Putamen (tissue), 1 donor: ENCODE data around the gene GCHFR.
A peak's percentile ranks its signal among the peaks of the same experiment; 100 is the strongest.

Experiments used
- DNase-seq: peaks from one replicate; pipeline ENCODE4 v3.0.0-alpha.2; 2016; ENCODE audit warnings: low spot score

Gene GCHFR

DNA sequence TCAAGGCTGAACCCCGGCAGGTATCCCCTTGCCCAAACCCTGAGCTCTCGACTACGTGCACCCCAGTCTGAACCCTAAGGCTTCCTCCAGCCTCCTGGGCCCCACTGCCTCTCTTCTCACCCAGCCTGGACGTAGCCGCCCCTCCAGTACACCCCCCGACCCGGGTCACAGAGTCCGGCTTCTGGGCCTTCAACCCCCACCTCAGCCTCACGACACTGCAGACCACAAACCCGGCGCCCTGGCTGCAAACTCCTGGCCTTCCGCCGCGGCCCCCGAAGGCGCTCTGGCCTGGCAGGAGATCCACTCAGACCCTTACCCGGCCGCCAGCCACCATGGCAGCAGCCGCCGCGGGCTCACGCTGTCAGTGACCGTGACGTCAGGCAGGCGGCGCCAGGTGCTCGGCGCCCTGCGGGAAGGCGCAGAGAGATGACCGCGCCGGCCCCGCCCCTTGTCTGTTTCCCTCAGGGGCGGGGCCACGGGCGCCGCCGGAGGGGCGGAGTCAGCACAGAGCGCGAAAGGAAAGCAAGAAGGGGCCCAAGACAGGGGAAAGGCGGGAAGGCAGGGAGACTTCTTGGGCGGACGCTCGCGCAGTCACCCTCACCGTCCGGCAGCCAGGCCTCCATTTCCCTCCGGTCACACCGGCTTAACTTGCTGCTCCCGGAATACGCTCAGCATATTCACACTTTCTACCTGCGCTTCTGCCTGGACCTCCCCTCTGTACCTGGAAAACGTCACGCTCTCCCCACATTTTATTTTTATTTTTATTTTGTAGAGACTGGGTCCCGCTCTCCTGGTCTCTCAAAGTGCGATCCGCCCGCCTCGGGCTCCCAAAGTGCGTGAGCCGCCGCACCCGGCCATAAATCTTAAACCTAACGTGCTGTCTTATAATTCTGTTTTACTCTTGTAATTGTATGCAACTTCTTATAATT lies 8.7 kb upstream of the GCHFR start, which contains the start of gene RMDN3:
TSS of gene RMDN3 (minus strand) at position 372 of the 929 bp plus-strand sequence. CDS start 471 bp downstream, outside the sequence.
- DNase-seq = peak; percentile 89

DNA sequence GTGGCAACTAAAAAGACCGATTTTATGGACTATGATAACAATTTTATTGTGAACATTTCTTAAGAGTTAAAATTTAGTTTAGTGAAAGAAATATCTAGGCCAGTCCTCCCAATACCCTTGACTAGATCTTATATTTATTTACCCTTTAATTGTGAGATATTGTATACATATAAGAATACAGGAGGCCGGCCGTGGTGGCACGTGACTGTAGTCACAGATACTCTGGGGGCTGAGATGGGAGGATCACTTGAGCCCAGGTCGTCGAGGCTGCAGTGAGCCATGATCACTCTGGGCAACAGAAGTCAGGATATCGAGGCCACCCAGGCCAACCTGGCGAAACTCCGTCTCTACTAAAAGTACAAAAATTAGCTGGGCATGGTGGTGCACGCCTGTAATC lies 8.1 kb upstream of the GCHFR start:
- no peak for DNase-seq

GRCh38 chr15:40756938-40757337 lies 6.9 kb upstream of the GCHFR start:
- DNase-seq = no peak

GRCh38 chr15:40759961-40760360 lies 3.9 kb upstream of the GCHFR start:
- DNase-seq = no peak

DNA sequence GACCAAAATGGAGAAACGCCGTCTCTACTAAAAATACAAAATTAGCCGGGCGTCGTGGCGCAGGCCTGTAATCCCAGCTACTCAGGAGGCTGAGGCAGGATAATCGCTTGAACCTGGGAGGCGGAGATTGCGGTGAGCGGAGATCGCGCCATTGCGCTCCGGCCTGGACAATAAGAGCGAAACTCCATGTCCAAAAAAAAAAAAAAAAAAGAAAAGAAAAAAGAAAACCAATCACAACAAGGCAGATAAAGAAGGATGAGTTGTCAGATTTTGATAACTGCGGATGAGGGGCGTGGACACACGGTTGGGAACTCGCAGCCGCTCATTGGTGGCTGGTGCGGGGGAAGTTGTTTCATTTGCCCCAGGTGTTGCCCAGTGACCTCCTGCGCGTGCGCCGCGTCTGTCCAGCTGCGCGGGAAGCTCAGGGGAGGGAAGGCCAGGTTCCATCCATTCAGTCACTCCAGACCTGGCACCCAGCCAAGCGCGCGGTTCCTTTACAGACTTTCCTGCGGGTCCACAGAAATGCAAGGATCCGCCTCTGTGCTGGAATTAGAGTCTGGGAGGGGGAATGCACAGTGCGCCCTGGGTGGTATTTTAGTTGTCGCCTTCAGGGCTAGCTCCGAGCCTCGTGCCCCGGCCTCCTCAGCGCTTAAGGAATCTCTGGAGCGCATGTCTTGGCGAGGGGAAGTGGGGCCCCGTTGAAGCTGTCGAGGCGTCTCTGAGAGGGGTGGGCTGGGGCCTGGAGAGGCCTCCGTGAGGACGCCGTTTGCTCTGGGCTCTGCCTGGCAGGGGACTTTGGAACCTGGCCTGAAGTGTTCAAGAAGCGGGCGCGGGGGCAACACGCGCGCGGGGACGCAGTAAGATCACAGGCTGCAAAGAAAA lies 708 bp upstream of the GCHFR start:
- no peak for DNase-seq

DNA sequence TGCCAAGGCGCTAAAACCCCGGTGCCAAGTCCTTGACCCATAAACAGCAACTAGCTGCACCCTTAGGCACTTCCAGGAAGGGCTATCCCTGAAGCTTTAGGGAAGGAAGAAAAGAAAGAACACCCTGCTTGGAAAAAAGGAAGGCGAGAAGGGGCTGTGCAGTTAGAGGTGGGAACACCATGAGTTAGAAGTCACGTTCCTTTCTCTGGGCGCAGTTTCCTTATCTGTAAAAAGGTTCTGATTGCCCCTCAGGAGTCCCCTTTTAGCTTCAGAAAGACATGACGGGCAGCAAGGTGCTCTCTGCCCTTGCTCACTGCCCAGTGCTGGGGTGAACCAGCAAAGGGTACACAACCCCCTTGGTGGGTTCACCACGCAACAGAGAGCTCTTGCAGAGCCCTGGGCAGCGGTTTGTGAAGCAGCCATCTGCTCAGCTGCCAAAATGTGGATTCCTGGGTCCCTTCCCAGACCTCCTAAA lies 798 bp downstream of the GCHFR start:
- no peak for DNase-seq

DNA sequence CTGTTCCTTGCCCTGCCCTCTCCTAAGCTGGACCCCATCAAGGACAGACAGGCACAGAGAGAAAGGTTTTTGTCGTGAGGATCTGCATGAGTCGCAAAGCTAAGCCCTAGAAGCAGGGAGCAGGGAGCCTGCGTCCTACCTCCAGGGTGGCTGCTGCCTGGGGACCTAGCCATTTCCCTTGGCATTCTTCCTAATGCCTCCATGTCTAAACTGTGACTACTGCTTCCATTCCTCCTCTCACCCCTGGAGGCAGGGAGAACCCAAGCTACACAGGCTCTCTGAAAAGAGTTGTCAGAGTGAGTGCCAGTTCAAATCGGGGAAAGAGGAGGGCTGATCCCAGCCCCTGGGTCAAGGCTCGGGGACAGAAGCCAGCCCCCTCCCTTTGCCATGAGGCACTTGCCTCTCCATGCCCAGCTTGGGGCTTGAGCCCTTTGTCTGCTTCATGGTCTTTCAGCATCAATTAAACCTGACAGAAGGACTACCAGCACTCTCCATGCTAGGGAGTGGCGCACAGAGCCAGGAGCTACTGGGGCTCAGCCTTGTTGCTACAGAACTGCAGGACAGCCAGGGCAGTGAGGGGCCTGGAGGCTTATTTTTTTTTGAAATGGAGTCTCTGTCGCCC lies 2.4 kb downstream of the GCHFR start:
- DNase-seq = no peak

GRCh38 chr15:40766906-40767837 lies 3.3 kb downstream of the GCHFR start:
- no peak for DNase-seq

- no peak for DNase-seq
Observed at GRCh38 chr15:40767838-40768500, 4.1 kb downstream of the GCHFR start.

DNA sequence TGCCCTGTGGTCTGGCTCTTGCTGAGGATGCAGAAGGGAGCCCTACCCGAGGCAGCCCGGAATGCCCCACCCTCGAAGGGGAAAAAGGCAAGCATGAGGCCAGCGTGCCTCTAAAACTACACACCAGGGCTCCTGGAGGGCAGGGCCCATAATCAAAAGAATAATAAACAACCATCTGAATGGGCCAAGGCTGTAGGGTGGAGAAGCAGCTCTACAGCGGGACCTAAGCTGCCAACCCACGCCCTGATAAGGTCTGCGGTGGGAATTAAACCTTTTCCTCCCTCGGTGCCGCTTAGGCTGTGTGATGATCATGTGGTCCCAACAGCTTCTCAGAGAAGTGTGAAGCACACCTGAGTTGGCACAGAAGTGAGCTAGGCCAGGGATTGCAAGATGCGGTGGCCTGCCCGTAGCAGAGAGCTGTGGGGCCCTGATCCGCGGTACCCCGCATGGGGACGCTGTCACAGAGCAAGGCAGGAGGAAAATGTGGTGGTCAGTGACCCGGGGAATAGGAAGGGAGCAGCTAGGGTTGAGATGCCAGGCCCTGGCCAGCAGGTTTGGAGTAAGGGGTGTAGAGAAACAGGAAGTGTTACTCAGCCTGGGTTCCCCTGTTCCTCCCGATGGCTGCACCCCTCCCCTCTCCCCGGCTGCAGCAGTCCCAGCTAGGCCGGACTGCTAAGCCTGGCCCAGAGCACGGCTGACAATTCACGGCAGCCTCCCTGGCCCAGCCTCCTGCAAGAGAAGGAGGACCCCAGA lies 4.8 kb downstream of the GCHFR start:
- DNase-seq = no peak

DNA sequence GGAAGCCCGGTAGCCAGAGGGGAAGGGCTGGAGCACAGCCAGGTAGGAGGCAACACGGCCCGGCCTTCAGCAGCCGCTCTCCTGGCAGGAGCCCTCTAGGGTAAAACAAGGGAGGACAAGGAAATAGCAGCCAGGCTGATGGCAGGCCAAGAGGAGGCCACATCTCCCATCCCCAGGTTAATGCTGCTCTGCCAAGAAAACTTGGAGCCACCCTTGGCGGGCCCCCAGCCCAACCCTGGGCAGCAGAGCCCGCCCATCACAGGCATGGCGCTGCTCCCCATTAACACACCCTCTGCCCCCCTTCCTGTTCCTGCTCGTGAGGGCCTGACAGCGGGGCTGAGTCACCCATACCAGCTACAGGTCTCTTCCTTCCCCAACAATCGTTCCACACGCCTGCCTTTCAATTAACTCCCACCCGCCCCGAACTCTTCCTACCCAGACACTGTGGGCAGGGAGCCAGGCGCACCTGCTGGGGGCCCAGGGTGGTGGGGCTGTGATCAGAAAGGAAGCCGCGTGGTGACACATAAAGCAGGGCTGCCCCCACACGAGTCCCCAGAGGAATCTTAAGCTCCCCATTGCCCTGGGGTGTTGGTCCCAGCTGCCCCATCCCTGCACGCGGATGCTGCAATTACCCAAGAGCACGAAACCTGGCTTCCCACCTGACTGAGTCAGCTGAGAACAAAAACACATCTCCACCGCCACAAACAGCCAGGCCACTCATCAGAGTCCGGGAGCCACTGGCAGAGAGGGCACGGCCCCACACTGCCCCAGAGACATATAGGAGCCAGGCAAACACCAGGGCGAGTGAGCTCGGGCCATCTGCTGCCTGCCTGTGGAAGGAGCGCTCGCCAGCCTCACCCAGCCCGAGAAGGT lies 5.6 kb downstream of the GCHFR start, which contains the start of gene C15orf62:
TSS of gene C15orf62 (plus strand) at position 707 of the 873 bp plus-strand sequence. CDS start 516 bp downstream, outside the sequence.
- peak; percentile 63 for DNase-seq

DNA sequence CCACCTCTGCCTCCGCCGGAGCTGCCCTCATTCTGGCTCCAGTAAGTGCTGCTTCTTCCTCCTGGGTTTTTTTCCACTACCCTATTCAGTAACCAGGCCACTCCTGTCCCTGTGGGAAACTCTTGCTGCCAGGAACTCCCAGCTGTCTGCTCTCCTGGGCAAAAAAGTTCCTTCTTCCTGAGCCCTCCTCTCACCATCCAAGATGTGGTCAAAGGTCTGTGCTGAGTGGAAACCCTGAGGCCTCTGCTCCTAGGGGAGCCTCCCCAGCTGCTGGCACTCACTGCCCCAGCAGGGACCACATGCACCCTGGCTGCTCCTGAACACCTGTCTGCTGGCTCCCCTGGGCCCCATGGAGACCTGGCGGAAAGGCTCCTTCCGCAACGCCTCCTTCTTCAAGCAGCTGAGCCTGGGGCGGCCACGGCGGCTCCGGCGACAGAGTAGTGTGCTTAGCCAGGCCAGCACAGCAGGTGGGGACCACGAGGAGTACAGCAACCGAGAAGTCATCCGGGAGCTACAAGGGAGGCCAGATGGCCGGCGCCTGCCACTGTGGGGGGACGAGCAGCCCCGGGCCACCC lies 6.4 kb downstream of the GCHFR start:
- DNase-seq = no peak

- no peak for DNase-seq
Observed at GRCh38 chr15:40771242-40771641, 7.4 kb downstream of the GCHFR start.

DNA sequence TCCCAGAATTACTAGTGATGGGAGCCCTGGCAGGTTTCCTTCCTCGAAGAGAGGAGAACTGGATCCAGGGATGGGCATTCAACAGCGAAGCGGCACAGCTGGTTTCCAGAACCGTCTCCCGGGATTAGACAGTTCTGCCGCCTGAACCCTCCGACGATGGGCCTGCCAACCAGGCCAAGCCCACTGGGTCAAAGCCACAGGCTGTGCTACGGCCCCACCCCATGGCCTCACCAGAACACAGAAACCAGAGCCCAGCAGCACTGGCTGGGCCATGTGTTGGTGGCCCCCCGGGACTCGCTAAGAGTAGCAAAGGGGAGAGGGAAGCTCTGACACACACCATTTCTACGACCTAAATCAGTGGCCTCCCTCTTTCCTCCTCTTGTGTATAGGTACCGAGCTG lies 8.1 kb downstream of the GCHFR start:
- no peak for DNase-seq

GRCh38 chr15:40773496-40773895 lies 9.6 kb downstream of the GCHFR start:
- no peak for DNase-seq

- no peak for DNase-seq
Observed at GRCh38 chr15:40773902-40774301, 10.0 kb downstream of the GCHFR start.

- DNase-seq = no peak
Observed at GRCh38 chr15:40775007-40775406, 11.1 kb downstream of the GCHFR start.
